Right cardiac atrium (tissue), 5 donors: ENCODE data around the gene GLP1R. TPM values are rescaled to one million over a fixed set of nuclear protein-coding genes. Genes with fewer than 3 reads are reported as not detected.
A peak's percentile ranks its signal among the peaks of the same experiment; 100 is the strongest.

Experiments used
- ATAC-seq, 2 donors: fragments of 200-7000 bp; cut with Tn5 transposase; one replicate each; pipeline versions ENCODE4 v1.8.0 to v1.9.1; 2020; ENCODE audit warnings: moderate library complexity in 2 of 2, mild to moderate bottlenecking in 1 of 2
- DNase-seq, 3 donors: peaks; one replicate each; pipeline ENCODE4 v3.0.0-alpha.2; 2020
- H3K27ac ChIP-seq: one replicate; pipeline ENCODE4 v1.5.1; 2013; ENCODE audit warnings: mild to moderate bottlenecking, low read length, control low read depth, moderate library complexity
- H3K27me3 ChIP-seq: one replicate; pipeline ENCODE4 v1.6.1; 2013; ENCODE audit not compliant: control insufficient read depth, insufficient read depth
- H3K4me1 ChIP-seq: one replicate; pipeline ENCODE4 v1.6.1; 2013; ENCODE audit warnings: low read length; ENCODE audit not compliant: control insufficient read depth, insufficient read depth
- H3K4me3 ChIP-seq: one replicate; pipeline ENCODE4 v1.5.1; 2013; ENCODE audit warnings: low read length, control low read depth
- H3K9me3 ChIP-seq: one replicate; pipeline ENCODE4 v1.6.1; 2013; ENCODE audit warnings: low read length; ENCODE audit not compliant: control insufficient read depth
- WGBS: extraction: QIAGEN DNeasy Blood & Tissue Kit; methylation state at CpG from one replicate; pipeline ENCODE4 v1.1.7; 2013; 5-methylcytosine and 5-hydroxymethylcytosine counted together
- intact Hi-C, 4 donors: fragments of 100-400 bp; cut with DNase I; formaldehyde crosslinking; loops; one replicate each; pipeline versions ENCODE4 v1.11.0 to v1.14.0; 2022 to 2023
- polyA plus RNA-seq: library from polyadenylated mRNA; stranded (reverse); fragments of 200-250 nt; gene quantifications from one replicate; pipeline ENCODE4 v1.2.3, GENCODE V29; 2013
- total RNA-seq, 4 donors: library from RNA; stranded (reverse); fragmentation: NEBNext Ultra II Directional; extraction: Animal tissue kit (Norgen Biotek cat#: 25700); gene quantifications; one replicate each; pipeline ENCODE4 v1.2.1, GENCODE V29; 2021
- donor health status: healthy with polysubstance abuse.
- donor health status: DM: no; HTN: yes; CAD: no.
- donor health status: DM: no; HTN: no; CAD: no.
- donor health status: DM: no; HTN: yes; CAD: no; lungs with severe emphysema.
- donor health status: DM: yes; HTN: yes; CAD: no.

Gene GLP1R
- total and polyA plus RNA-seq, 5 donors = 3.1 to 9.4 (median 3.5) TPM

GRCh38 chr6:39079197-39080125, 30.9 kb downstream of the GLP1R start:
- 78% methylated on average over 8 of the region's 8 CpGs for WGBS
- Histone ChIP-seq H3K4me1 (no peaks in the 10 kb centered on the region), H3K9me3 (no peaks in the 10 kb centered on the region), H3K27ac (no peak overlapping the region), H3K4me3 (no peak overlapping the region), H3K27me3 (no peaks in the 10 kb centered on the region)
- ATAC-seq (no peak), DNase-seq (no peak)
- intact Hi-C loops = loop anchor here in 2 of 4 donors (10.0 kb wide), 1 partner anchor 225 kb away; no protein-coding TSS in a partner anchor

DNA sequence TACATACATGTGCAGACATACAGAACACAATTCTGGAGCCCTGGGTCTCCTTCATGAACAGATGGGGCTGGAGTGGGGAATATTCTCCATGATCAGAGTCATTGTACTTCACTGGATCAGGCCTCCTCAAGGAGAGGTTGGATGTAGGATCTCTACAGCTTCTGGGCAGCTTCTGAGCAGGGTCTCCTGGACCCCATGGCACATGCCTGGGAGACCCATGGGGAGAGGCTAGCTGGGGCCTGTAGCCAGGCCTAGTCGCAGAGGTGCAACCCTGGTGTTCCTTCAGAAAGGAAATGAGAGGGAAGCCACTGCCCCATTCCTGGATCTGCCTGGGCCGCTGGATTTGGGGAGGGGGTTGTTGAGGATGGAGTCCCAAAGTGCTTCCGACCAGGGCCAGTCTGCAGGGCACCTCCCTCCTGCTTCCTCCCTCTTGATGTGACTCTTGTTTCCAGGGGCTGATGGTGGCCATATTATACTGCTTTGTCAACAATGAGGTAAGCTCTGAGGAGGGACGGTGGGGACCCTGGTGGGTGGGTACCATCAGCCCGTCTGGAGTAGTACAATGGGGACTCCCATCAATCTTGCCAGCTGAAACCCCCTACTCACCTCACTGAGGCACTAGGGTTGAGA, 31.8 kb downstream of the GLP1R start:
- 80% methylated on average over 5 of the region's 5 CpGs for WGBS
- H3K27ac ChIP-seq = no peak overlapping the region
- no peaks in the 10 kb centered on the region for H3K9me3 ChIP-seq
- no peaks in the 10 kb centered on the region for H3K27me3 ChIP-seq
- intact Hi-C loops = loop anchor here in 2 of 4 donors (10.0 kb wide), 1 partner anchor 224 kb away; no protein-coding TSS in a partner anchor
- no peak for DNase-seq
- no peak for ATAC-seq
- no peak overlapping the region for H3K4me3 ChIP-seq
- H3K4me1 ChIP-seq = no peaks in the 10 kb centered on the region

GRCh38 chr6:39082310-39082709, 33.7 kb downstream of the GLP1R start:
- ATAC-seq (no peak), DNase-seq (peak in 1 of 3 donors; percentile 27)
- H3K27me3 ChIP-seq = no peaks in the 10 kb centered on the region
- no peak overlapping the region for H3K4me3 ChIP-seq
- no peaks in the 10 kb centered on the region for H3K9me3 ChIP-seq
- H3K27ac ChIP-seq = no peak overlapping the region
- H3K4me1 ChIP-seq = no peaks in the 10 kb centered on the region
- intact Hi-C loops = loop anchor here in 2 of 4 donors (10.0 kb wide), 1 partner anchor 222 kb away; no protein-coding TSS in a partner anchor
- WGBS = 77% methylated on average over 8 of the region's 8 CpGs

DNA sequence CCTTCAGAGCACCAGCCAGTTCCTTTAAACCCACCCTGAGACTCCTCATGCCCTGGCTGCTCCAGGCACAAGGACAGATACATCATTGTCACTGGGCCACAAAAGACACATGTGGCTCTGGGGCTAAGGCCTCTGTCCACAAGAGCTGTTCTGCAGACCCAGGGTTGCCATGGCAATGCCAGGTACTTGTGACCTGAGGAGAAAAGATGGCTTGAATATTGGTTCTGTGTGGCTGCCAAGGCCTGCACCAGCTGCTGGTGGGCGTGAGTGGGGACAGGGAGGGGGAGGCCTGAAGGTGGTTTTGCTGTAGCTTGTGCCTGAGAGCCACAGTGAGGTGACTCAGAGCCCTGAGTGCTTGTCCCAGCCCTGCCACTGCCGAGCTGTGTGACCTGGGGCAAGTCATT, 34.7 kb downstream of the GLP1R start:
- intact Hi-C loops = loop anchor here in 2 of 4 donors (10.0 kb wide), 1 partner anchor 222 kb away; no protein-coding TSS in a partner anchor
- 77% methylated on average over 2 of the region's 2 CpGs for WGBS

GRCh38 chr6:39084506-39084905, 35.9 kb downstream of the GLP1R start:
- peak; percentile 82 to 87 for ATAC-seq
- Histone ChIP-seq H3K4me3 (no peak overlapping the region), H3K9me3 (no peaks in the 10 kb centered on the region), H3K27ac (peak overlapping the region; percentile 53), H3K27me3 (no peaks in the 10 kb centered on the region), H3K4me1 (peaks cover 2% of the 10 kb centered on the region)
- intact Hi-C loops = loop anchor here in 2 of 4 donors (10.0 kb wide), 1 partner anchor 220 kb away; no protein-coding TSS in a partner anchor
- peak; percentile 64 to 74 (median 70) for DNase-seq
- 61% methylated on average over 7 of the region's 7 CpGs for WGBS

More for the DNA sequence above, 34.7 kb downstream of the GLP1R start:
- no peak overlapping the region for H3K27ac ChIP-seq
- no peak overlapping the region for H3K4me3 ChIP-seq
- no peaks in the 10 kb centered on the region for H3K4me1 ChIP-seq
- H3K27me3 ChIP-seq = no peaks in the 10 kb centered on the region
- ATAC-seq = no peak
- no peak for DNase-seq
- H3K9me3 ChIP-seq = no peaks in the 10 kb centered on the region

- DNase-seq (peak in 1 of 3 donors; percentile 23), ATAC-seq (no peak)
- intact Hi-C loops = loop anchor here in 2 of 4 donors (10.0 kb wide), 1 partner anchor 220 kb away; no protein-coding TSS in a partner anchor
- no peak overlapping the region for H3K4me3 ChIP-seq
- WGBS = 68% methylated on average over 5 of the region's 5 CpGs
- peaks cover 2% of the 10 kb centered on the region for H3K4me1 ChIP-seq
- no peaks in the 10 kb centered on the region for H3K9me3 ChIP-seq
- no peaks in the 10 kb centered on the region for H3K27me3 ChIP-seq
- H3K27ac ChIP-seq = peak overlapping the region; percentile 53
These were observed 36.7 kb downstream of the GLP1R start for GRCh38 chr6:39085129-39085797.

GRCh38 chr6:39086294-39086693, 37.7 kb downstream of the GLP1R start:
- Histone ChIP-seq H3K4me1 (peaks cover 5% of the 10 kb centered on the region), H3K27me3 (no peaks in the 10 kb centered on the region), H3K27ac (no peak overlapping the region), H3K9me3 (no peaks in the 10 kb centered on the region), H3K4me3 (no peak overlapping the region)
- 70% methylated on average over 7 of the region's 7 CpGs for WGBS
- intact Hi-C loops = loop anchor here in 2 of 4 donors (10.0 kb wide), 1 partner anchor 219 kb away; no protein-coding TSS in a partner anchor
- ATAC-seq (no peak), DNase-seq (no peak)

- Histone ChIP-seq H3K4me3 (no peak overlapping the region), H3K9me3 (no peaks in the 10 kb centered on the region), H3K27ac (no peak overlapping the region), H3K27me3 (no peaks in the 10 kb centered on the region), H3K4me1 (peaks cover 5% of the 10 kb centered on the region)
- WGBS = 56% methylated on average over 6 of the region's 6 CpGs
- DNase-seq (no peak), ATAC-seq (no peak)
- intact Hi-C loops = loop anchor here in 2 of 4 donors (10.0 kb wide), 1 partner anchor 218 kb away; no protein-coding TSS in a partner anchor
These were observed 38.1 kb downstream of the GLP1R start for GRCh38 chr6:39086711-39087110.

DNA sequence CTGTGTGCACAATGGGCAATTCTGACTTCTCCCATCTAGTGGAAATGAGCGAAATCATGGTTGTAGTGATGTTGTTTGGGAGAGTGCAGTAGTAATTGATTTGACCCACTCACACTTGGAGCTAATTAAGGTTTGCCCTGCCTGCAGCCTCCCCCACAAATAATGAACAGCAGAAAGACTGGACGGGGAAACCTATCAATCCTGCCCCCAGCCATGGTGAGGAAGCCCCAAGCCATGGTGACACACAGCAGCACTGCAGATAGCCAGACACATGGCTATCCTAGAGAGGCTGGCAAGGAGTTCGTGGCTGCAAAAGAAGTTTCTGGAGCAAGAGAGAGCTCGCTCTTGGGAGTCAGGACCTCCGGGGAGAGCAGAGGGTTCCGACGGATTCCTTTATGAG, 38.6 kb downstream of the GLP1R start:
- ATAC-seq (no peak), DNase-seq (no peak)
- no peaks in the 10 kb centered on the region for H3K27me3 ChIP-seq
- H3K4me3 ChIP-seq = no peak overlapping the region
- H3K4me1 ChIP-seq = peaks cover 5% of the 10 kb centered on the region
- no peak overlapping the region for H3K27ac ChIP-seq
- H3K9me3 ChIP-seq = no peaks in the 10 kb centered on the region
- intact Hi-C loops = loop anchor here in 2 of 4 donors (10.0 kb wide), 1 partner anchor 218 kb away; no protein-coding TSS in a partner anchor
- 74% methylated on average over 7 of the region's 7 CpGs for WGBS

GRCh38 chr6:39088331-39088730, 39.8 kb downstream of the GLP1R start:
- 6% methylated on average over 4 of the region's 4 CpGs for WGBS
- no peaks in the 10 kb centered on the region for H3K27me3 ChIP-seq
- DNase-seq (peak; percentile 40 to 68 (median 59)), ATAC-seq (peak; percentile 72 to 83)
- intact Hi-C loops = loop anchor here in 2 of 4 donors (10.0 kb wide), 1 partner anchor 216 kb away; no protein-coding TSS in a partner anchor
- H3K9me3 ChIP-seq = no peaks in the 10 kb centered on the region
- H3K4me3 ChIP-seq = no peak overlapping the region
- H3K4me1 ChIP-seq = peaks cover 5% of the 10 kb centered on the region
- H3K27ac ChIP-seq = no peak overlapping the region
